ENCODE measurements around the gene SCGB3A1.

The SCGB3A1 gene

DNA sequence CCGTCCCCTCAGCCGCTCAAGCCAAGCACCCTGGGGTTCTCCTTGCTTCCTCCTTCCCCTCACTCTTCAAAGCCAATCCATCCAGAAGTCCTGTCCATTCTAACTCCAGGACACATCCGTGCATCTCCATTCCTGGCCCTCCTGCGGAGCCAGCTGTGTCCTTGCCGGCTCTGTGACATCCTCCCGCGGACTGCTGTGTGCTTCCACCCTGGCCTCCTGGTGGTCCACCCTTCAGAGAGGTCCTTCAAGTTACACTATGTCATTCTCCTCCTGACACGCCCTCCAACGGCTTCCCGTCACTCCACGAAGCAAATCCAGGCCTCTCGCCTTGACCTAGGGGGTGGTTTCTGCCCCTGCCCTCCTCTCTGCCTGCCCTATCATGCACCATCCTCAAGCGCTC is 13.0 kb upstream of the SCGB3A1 start:
- no peak for DNase-seq (ENCODE audit: low spot score)

- no peak for DNase-seq (ENCODE audit: low spot score)
Measured at GRCh38 chr5:180603076-180603594, 11.8 kb upstream of the SCGB3A1 start.

- no peak for DNase-seq (ENCODE audit: low spot score)
Measured at GRCh38 chr5:180602481-180603075, 11.3 kb upstream of the SCGB3A1 start.

- no peak for DNase-seq (ENCODE audit: low spot score)
Measured at GRCh38 chr5:180601591-180602480, 10.5 kb upstream of the SCGB3A1 start.

DNA sequence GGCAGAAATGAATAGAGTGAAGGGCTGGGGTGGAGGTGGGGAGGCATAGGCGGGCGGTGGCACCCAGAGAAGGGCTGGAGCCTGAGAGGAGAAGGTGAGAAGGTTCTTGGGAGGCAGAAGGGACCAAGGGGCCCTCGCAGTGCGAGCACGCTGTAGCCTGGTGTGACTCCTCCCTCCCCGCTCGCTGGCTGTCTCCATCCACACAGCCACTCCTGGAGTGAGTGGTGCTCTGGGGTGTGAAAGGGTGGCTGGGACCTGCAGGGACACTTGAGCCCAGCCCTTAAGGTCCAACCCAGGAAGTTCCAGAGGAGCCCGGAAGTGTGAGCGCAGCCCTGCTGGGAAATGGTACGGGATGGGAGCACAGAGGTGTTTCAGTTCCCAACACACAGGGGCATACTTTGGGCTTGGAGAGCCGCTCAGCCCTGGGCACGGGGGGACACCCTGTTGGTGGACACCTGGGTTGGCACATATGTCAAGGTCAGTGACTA is 9.3 kb upstream of the SCGB3A1 start:
- DNase-seq (ENCODE audit: low spot score), result no peak

DNA sequence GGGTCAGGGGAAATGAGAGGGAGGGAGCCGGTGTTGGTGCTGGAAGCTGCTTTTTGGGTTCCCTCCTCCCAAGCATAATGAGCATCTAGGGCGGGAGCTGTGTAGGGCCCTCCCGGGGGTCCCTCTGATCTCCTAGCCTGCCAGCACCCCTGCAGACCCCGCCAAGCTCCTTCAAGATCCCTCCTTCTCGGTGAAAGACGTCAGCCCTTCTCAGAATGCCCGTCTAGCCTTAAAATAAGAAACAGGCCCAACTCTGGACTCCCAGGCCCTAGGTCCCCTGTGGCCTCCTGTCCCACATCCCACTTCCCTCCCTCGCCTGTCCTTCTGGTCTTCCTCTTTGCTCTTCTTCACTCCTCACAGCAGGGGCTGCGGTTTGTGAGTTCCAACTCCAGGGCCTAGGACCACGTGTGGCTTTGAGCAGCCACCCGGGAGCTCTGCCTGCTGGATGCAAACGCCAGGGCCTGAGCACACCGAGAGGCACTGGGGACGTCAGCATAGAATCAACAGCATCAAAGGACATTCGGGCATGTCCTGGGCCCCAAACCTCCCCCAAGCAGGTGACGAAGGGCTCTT is 8.8 kb upstream of the SCGB3A1 start:
- no peak for DNase-seq (ENCODE audit: low spot score)

DNA sequence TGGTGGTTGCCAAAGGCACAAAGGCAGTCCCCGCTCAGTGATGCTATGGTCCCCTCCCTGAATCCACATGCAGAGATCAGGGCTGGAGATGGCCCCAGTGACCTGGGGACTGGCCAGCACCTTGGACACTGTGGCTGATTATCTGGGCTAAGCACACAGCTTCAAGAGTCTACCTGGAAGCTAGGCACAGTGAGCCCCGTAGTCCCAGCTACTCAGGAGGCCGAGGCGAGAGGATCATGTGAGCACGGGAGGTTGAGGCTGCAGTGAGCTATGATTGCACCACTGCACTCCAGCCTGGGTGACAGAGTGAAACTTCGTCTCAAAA is 8.3 kb upstream of the SCGB3A1 start:
- DNase-seq (ENCODE audit: low spot score), result no peak

DNA sequence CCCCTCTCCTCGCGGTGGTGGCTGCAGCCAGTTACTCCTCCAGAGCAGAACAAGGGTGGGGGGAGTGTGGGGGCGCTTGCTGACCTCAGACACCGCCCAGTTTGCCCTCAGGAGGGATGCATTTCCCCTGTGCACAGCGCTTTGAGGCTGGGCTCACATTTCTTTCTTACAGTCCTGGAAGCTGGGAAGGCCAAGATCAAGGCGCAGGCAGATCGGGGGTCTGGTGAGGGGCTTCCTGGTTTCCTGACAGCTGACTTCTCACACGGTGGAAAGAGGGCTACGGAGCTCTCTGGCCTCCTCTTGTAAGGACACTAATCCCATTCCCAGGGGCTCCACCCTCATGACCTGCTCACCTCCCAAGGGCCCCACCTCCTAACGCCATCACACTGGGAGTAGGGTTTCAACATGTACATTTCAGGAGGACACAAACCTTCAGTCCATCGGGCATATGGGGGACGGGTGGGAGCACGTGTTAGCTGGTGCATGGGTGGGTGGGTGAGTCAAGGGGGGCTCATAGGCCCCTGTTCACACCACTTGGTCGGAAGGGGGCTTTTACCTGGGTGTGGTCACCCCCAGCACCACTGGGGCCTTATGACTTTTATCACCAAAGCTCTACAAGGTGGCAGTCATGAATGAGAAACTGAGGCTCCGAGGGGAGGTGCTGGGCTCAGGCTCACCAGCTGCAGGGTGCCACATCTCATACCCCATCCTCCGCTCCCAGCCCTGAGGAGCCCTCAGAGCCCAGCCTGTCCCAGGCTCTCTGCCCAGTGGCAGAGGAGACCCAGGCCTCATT is 7.7 kb upstream of the SCGB3A1 start:
- DNase-seq (ENCODE audit: low spot score), result no peak

- DNase-seq (ENCODE audit: low spot score), result no peak
Measured at GRCh38 chr5:180598316-180598701, 7.0 kb upstream of the SCGB3A1 start.

GRCh38 chr5:180596668-180597231 is 5.5 kb upstream of the SCGB3A1 start:
- DNase-seq (ENCODE audit: low spot score), result no peak

GRCh38 chr5:180596115-180596667 is 4.9 kb upstream of the SCGB3A1 start:
- no peak for DNase-seq (ENCODE audit: low spot score)

DNA sequence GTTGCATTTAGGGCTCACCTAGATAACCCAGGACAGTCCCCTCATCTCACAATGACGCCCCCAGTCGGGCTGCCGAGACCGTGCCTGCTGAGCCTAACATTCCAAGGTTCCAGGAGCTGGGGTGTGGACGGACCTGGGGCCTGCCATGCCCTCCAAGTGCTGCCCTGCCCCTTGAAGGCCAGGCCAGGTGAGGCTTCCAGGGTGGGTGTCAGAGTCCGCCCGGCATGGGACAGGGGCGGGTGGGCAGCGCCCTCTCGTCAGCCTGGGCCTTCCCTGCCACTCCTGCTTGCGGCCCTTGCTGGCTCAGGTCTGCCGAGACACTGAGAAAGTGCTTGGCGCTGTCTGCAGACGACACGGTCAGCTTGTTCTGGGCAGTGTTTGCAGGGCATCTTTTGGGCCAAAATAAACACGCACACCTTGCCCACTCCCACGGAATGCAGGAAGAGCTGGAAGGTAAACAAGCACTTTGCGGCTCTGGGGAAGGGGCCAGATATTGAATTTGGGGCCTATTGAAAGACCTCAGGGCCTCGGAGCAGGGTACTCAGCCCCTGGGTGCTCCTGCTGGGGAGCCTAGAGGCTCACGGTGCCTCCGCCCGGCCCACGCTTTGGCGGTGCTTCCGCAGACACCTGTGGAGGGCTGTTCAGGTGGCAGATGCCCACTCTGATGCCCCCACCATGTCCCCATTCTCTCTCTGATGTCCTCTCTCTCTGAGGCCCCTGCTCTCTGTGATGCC is 4.2 kb upstream of the SCGB3A1 start:
- DNase-seq (ENCODE audit: low spot score), result no peak

GRCh38 chr5:180595046-180595379 is 3.7 kb upstream of the SCGB3A1 start:
- no peak for DNase-seq (ENCODE audit: low spot score)

GRCh38 chr5:180594311-180595045 is 3.2 kb upstream of the SCGB3A1 start:
- no peak for DNase-seq (ENCODE audit: low spot score)

DNA sequence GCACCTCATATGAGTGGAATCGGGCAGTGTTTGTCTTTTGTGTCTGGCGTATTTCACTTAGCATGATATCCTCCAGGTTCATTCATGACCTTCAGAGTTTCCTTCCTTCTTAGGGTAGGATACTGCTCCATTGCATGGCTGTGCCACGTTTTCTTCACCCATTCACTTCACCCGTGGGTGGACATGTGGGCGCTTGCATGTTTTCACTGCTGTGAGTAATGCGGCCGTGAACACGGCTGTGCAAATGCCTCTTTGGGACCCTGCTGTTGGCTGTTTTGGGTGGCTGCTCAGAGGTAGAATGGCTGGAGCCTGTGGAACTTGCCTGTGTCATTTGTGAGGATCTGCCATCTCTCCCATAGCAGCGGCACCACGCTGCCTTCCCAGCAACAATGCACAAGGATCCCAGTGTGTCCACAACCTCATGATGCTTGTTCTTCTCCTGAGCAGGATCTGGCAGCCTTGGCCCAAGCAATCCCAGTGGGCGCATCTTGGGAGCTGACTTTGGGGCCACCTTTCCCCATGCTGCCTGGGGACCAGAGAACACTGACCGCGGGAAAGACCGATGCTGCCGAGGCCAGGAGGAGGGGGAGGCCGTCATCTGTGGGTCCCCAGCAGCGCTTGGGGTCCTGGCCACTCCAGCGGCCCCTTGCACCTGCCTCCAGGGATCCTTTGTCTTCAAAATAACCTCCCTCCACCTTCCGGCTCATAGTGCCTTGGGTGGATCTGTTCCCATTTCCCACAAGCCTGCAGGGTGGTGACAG is 2.3 kb upstream of the SCGB3A1 start:
- no peak for DNase-seq (ENCODE audit: low spot score)

GRCh38 chr5:180592176-180592575 is 877 bp upstream of the SCGB3A1 start:
- no peak for DNase-seq (ENCODE audit: low spot score)

DNA sequence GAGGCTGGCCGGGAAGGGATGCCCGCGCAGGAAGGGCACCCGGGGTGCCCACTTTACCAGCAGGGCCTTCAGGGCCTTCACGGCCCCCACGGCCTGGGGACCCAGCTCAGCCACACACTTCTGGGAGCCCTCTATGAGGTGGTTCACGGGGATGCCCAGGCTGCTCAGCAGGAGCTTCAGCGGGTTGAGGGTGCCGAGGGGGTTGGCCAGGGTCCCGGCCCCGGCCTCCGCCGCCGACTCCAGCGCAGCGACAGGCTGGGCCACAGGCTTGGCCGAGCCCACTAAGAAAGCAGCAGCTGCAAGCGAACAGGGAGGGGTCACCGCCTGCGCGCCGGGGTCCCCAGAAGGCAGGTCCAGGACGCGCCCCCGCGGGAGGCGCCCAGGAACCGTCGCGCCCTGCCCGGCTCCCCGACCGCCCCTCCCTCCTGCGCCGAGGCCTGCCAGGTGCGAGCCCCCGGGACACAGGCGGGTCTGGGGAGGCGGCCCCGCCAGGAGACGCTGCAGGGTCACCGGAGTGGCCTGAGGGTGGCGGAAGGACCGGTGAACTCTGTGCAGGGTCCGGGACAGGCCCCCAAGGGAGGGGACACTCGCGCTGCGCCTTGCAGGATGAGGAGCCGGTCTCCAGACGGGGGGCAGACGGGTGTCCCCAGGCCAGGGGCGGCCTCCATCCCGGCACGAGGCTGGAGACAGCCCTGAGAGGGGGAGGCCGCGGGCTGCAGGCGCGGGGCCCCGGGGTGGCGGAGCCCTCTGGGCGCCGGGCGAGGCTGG is 572 bp downstream of the SCGB3A1 start:
- DNase-seq (ENCODE audit: low spot score), result no peak

GRCh38 chr5:180589771-180590542 is 1.3 kb downstream of the SCGB3A1 start:
- DNase-seq (ENCODE audit: low spot score), result no peak
